Gastroesophageal sphincter (tissue), 4 donors: Measurements from ENCODE around the gene PTH2. TPM values are rescaled to one million over a fixed set of nuclear protein-coding genes. Genes with fewer than 3 reads are reported as not detected.

Experiments
- ATAC-seq: fragments of 150-250 bp; one replicate; pipeline ENCODE4 v1.9.1; 2016; ENCODE audit warnings: mild to moderate bottlenecking, moderate library complexity
- H3K27ac ChIP-seq, 4 donors: fragments of 200-600 bp; sonication (generic) in 3 of 4; 1 replicate in 3 of 4; 2 replicates in 1 of 4; pipeline ENCODE4 v1.5.1; 2016 to 2019
- H3K27me3 ChIP-seq: fragments of 200-600 bp; sonication (generic); one replicate; pipeline ENCODE4 v1.5.1; 2019
- H3K36me3 ChIP-seq, 2 donors: fragments of 200-600 bp; sonication (generic); one replicate each; pipeline ENCODE4 v1.5.1; 2019; ENCODE audit warnings: control low read depth in 1 of 2
- H3K4me1 ChIP-seq, 3 donors: fragments of 200-600 bp; sonication (generic); 1 replicate in 2 of 3; 2 replicates in 1 of 3; pipeline ENCODE4 v1.5.1; 2016 to 2019; ENCODE audit warnings: control low read depth in 2 of 3
- H3K4me3 ChIP-seq, 2 donors: fragments of 200-600 bp; sonication (generic); one replicate each; pipeline ENCODE4 v1.5.1; 2019; ENCODE audit warnings: mild to moderate bottlenecking in 1 of 2, moderate library complexity in 1 of 2
- H3K9me3 ChIP-seq, 3 donors: fragments of 200-600 bp; sonication (generic); one replicate each; pipeline ENCODE4 v1.5.1; 2017 to 2019; ENCODE audit warnings: control low read depth in 2 of 3
- CTCF ChIP-seq, 4 experiments: fragments of 200-600 bp in 2 of 4; fragments of 450-650 bp in 2 of 4; sonication (generic) in 1 of 4; IDR thresholded peaks; one replicate each; pipeline ENCODE4 v1.5.1; 2017 to 2019; ENCODE audit warnings: antibody characterized with exemption in 4 of 4, mild to moderate bottlenecking in 2 of 4, moderate library complexity in 2 of 4
- EP300 ChIP-seq: sonication (generic); formaldehyde crosslinking; IDR thresholded peaks from one replicate; pipeline ENCODE4 v1.6.1; 2017; ENCODE audit warnings: antibody characterized with exemption, mild to moderate bottlenecking
- POLR2A ChIP-seq, 2 donors: fragments of 450-650 bp; IDR thresholded peaks; one replicate each; pipeline ENCODE4 v1.6.1; 2017; ENCODE audit warnings: antibody characterized with exemption in 2 of 2, mild to moderate bottlenecking in 2 of 2, moderate library complexity in 1 of 2
- POLR2AphosphoS5 ChIP-seq: sonication (generic); formaldehyde crosslinking; IDR thresholded peaks from one replicate; pipeline ENCODE4 v1.6.1; 2017; ENCODE audit warnings: antibody characterized with exemption
- WGBS, 2 donors: methylation state at CpG; one replicate each; pipeline ENCODE4 v1.1.5; 2018; ENCODE audit warnings: low coverage in 1 of 2; 5-methylcytosine and 5-hydroxymethylcytosine counted together
- total RNA-seq, 4 donors: library from RNA; depleted of rRNA; stranded (reverse); fragments of >200 nt; gene quantifications; one replicate each; pipeline ENCODE4 v1.1.0, GENCODE V29; 2016

PTH2 gene
- total RNA-seq, 4 donors from 2014 or later: not detected

GRCh38 chr19:49468746-49469447 lies 45.7 kb upstream of the PTH2 start:
- Histone ChIP-seq H3K36me3 (peaks cover 0 to 62% of the 10 kb centered on the region in 2 donors), H3K27me3 (no peaks in the 10 kb centered on the region), H3K4me1 (peaks cover 0 to 27% (median 20%) of the 10 kb centered on the region in 3 donors), H3K27ac (peak overlapping the region in 3 of 4 donors; percentile 65 to 82 (median 79)), H3K4me3 (no peak overlapping the region), H3K9me3 (no peaks in the 10 kb centered on the region)
- no peak for TF ChIP-seq EP300
- TF ChIP-seq POLR2A (IDR thresholded peaks at IDR 0.05): no peak
- TF ChIP-seq POLR2AphosphoS5: no peak
- no peak for TF ChIP-seq CTCF (IDR thresholded peaks at IDR 0.05)
- whole genome bisulfite sequencing, 2 donors: 43 to 52% methylated on average over 7 of the region's 15 CpGs
- peak; percentile 93 for ATAC-seq

- peak overlapping the region in 3 of 4 donors; percentile 65 to 82 (median 79) for H3K27ac ChIP-seq
- H3K36me3 ChIP-seq: peaks cover 0 to 65% of the 10 kb centered on the region in 2 donors
Measured at GRCh38 chr19:49468199-49468598, 45.0 kb upstream of the PTH2 start.

GRCh38 chr19:49465371-49465770 lies 42.1 kb upstream of the PTH2 start:
- no peak overlapping the region for H3K4me3 ChIP-seq
- H3K9me3 ChIP-seq: no peaks in the 10 kb centered on the region
- peaks cover 0 to 81% of the 10 kb centered on the region in 2 donors for H3K36me3 ChIP-seq
- no peak for ATAC-seq
- no peak overlapping the region for H3K27ac ChIP-seq
- H3K4me1 ChIP-seq: peaks cover 0 to 16% (median 13%) of the 10 kb centered on the region in 3 donors
- H3K27me3 ChIP-seq: no peaks in the 10 kb centered on the region
- TF ChIP-seq POLR2A (IDR thresholded peaks at IDR 0.05) (no peak), CTCF (IDR thresholded peaks at IDR 0.05) (no peak), EP300 (no peak)
- WGBS, 2 donors: 100% methylated on average over 2 of the region's 3 CpGs; no CpG with 5 or more reads in 1 of the 2 donors

More at GRCh38 chr19:49468199-49468598, 45.0 kb upstream of the PTH2 start:
- Histone ChIP-seq H3K9me3 (no peaks in the 10 kb centered on the region), H3K4me3 (no peak overlapping the region), H3K27me3 (no peaks in the 10 kb centered on the region), H3K4me1 (peaks cover 0 to 20% (median 13%) of the 10 kb centered on the region in 3 donors)
- WGBS, 2 donors: 93 to 100% methylated on average over 4 to 6 of the region's 19 CpGs
- ATAC-seq: no peak
- no peak for TF ChIP-seq POLR2A (IDR thresholded peaks at IDR 0.05)
- TF ChIP-seq CTCF (IDR thresholded peaks at IDR 0.05): no peak
- no peak for TF ChIP-seq EP300
- TF ChIP-seq POLR2AphosphoS5: no peak

- no peak for ATAC-seq
- no peak for TF ChIP-seq CTCF (IDR thresholded peaks at IDR 0.05)
- no peak for TF ChIP-seq EP300
- no peak for TF ChIP-seq POLR2A (IDR thresholded peaks at IDR 0.05)
- TF ChIP-seq POLR2AphosphoS5: no peak
- Histone ChIP-seq H3K4me1 (peaks cover 0 to 9% (median 6%) of the 10 kb centered on the region in 3 donors), H3K27ac (no peak overlapping the region), H3K9me3 (no peaks in the 10 kb centered on the region), H3K27me3 (no peaks in the 10 kb centered on the region), H3K4me3 (no peak overlapping the region), H3K36me3 (peaks cover 0 to 84% of the 10 kb centered on the region in 2 donors)
- WGBS, 2 donors: 90 to 91% methylated on average over 21 to 33 of the region's 39 CpGs
Measured at GRCh38 chr19:49463960-49464740, 40.9 kb upstream of the PTH2 start.
